Activated naive CD8-positive, alpha-beta T cell treated with anti-CD3 and anti-CD28 coated beads, Interleukin-2, amount 10 ng/mL, durations not matched to agents 7 days and 5 days (primary cell): ENCODE results near the gene SH3RF1. TPM values are rescaled to one million over a fixed set of nuclear protein-coding genes. Genes with fewer than 3 reads are reported as not detected.
"Not testable (repeated sequence)": the region's sequence is repeated elsewhere in the genome, so short reads cannot be mapped to it uniquely, and the experiment has no call there.

Experiments
- ATAC-seq: fragments of 150-1000 bp; cut with Tn5 transposase; one replicate; pipeline ENCODE4 v1.10.0; 2021; ENCODE audit warnings: low read depth, moderate library complexity
- POLR2A ChIA-PET: fragments of 350-600 bp; sonication (Branson Sonifier 250); formaldehyde crosslinking; loops from one replicate; lab custom pipeline; 2021; ENCODE audit warnings: antibody characterized with exemption; lab: Charles Lee
- DNase-seq: peaks from one replicate; pipeline ENCODE4 v3.0.0; 2021
- H3K27ac Mint-ChIP-seq: one replicate; pipeline ENCODE4 v1.8.0; 2022; ENCODE audit warnings: mild to moderate bottlenecking, mixed read lengths
- H3K27me3 Mint-ChIP-seq: one replicate; pipeline ENCODE4 v1.8.0; 2022; ENCODE audit warnings: mild to moderate bottlenecking, moderate library complexity, mixed read lengths
- H3K36me3 Mint-ChIP-seq: one replicate; pipeline ENCODE4 v1.8.0; 2021; ENCODE audit warnings: mild to moderate bottlenecking, mixed read lengths
- H3K4me1 Mint-ChIP-seq: one replicate; pipeline ENCODE4 v1.8.0; 2021; ENCODE audit warnings: mixed read lengths
- H3K4me3 Mint-ChIP-seq: one replicate; pipeline ENCODE4 v1.8.0; 2022; ENCODE audit warnings: mild to moderate bottlenecking, moderate library complexity, mixed read lengths
- H3K9me3 Mint-ChIP-seq: one replicate; pipeline ENCODE4 v1.8.0; 2021; ENCODE audit warnings: mixed read lengths
- total RNA-seq, 2 experiments: library from RNA; stranded (reverse); gene quantifications; one replicate each; pipeline ENCODE4 v1.2.3, GENCODE V29; 2021

Gene SH3RF1
- total RNA-seq, 2 experiments from 2014 or later: 0.14 TPM; not detected in 1

GRCh38 chr4:169184686-169185085 lies 86.1 kb downstream of the SH3RF1 start:
- Mint-ChIP-seq H3K4me3 (no peak overlapping the region), H3K4me1 (no peaks in the 10 kb centered on the region), H3K36me3 (no peaks in the 10 kb centered on the region), H3K27me3 (peaks cover under 1% of the 10 kb centered on the region), H3K9me3 (no peaks in the 10 kb centered on the region), H3K27ac (no peak overlapping the region)
- DNase-seq (no peak), ATAC-seq (no peak)
- POLR2A ChIA-PET: no interaction called here

- POLR2A ChIA-PET: no interaction called here
These were observed 86.5 kb downstream of the SH3RF1 start for GRCh38 chr4:169184236-169184635.

GRCh38 chr4:169183581-169183980 lies 87.2 kb downstream of the SH3RF1 start:
- Mint-ChIP-seq H3K27ac (no peak overlapping the region), H3K9me3 (no peaks in the 10 kb centered on the region), H3K27me3 (no peaks in the 10 kb centered on the region), H3K4me1 (no peaks in the 10 kb centered on the region), H3K4me3 (no peak overlapping the region), H3K36me3 (no peaks in the 10 kb centered on the region)
- DNase-seq: no peak
- no peak for ATAC-seq
- POLR2A ChIA-PET: no interaction called here

More at GRCh38 chr4:169184236-169184635, 86.5 kb downstream of the SH3RF1 start:
- no peak for DNase-seq
- ATAC-seq: no peak
- Mint-ChIP-seq H3K27me3 (no peaks in the 10 kb centered on the region), H3K4me3 (no peak overlapping the region), H3K4me1 (no peaks in the 10 kb centered on the region), H3K36me3 (no peaks in the 10 kb centered on the region), H3K27ac (no peak overlapping the region), H3K9me3 (no peaks in the 10 kb centered on the region)

GRCh38 chr4:169179609-169180521 lies 90.9 kb downstream of the SH3RF1 start:
- no peaks in the 10 kb centered on the region for H3K27me3 Mint-ChIP-seq
- no peaks in the 10 kb centered on the region for H3K9me3 Mint-ChIP-seq
- no peaks in the 10 kb centered on the region for H3K4me1 Mint-ChIP-seq
- DNase-seq: no peak
- no peak overlapping the region for H3K27ac Mint-ChIP-seq
- POLR2A ChIA-PET: no interaction called here
- ATAC-seq: no peak
- no peaks in the 10 kb centered on the region for H3K36me3 Mint-ChIP-seq
- H3K4me3 Mint-ChIP-seq: no peak overlapping the region

GRCh38 chr4:169178092-169178491 lies 92.7 kb downstream of the SH3RF1 start:
- H3K36me3 Mint-ChIP-seq, POLR2A ChIA-PET, H3K4me1 Mint-ChIP-seq, H3K4me3 Mint-ChIP-seq, H3K9me3 Mint-ChIP-seq, H3K27me3 Mint-ChIP-seq, DNase-seq, H3K27ac Mint-ChIP-seq, ATAC-seq: not testable (repeated sequence)

- ATAC-seq (no peak), DNase-seq (no peak)
- H3K27me3 Mint-ChIP-seq: peaks cover 4% of the 10 kb centered on the region
- H3K36me3 Mint-ChIP-seq: no peaks in the 10 kb centered on the region
- no peaks in the 10 kb centered on the region for H3K4me1 Mint-ChIP-seq
- H3K9me3 Mint-ChIP-seq: no peaks in the 10 kb centered on the region
- H3K27ac Mint-ChIP-seq: no peak overlapping the region
- no peak overlapping the region for H3K4me3 Mint-ChIP-seq
- POLR2A ChIA-PET: no interaction called here
These were observed 95.3 kb downstream of the SH3RF1 start for GRCh38 chr4:169175476-169175875.

- POLR2A ChIA-PET: no interaction called here
- Mint-ChIP-seq H3K27me3 (peaks cover 4% of the 10 kb centered on the region), H3K9me3 (no peaks in the 10 kb centered on the region), H3K4me1 (no peaks in the 10 kb centered on the region), H3K4me3 (no peak overlapping the region), H3K36me3 (no peaks in the 10 kb centered on the region), H3K27ac (no peak overlapping the region)
- ATAC-seq: no peak
- DNase-seq: no peak
These were observed 95.7 kb downstream of the SH3RF1 start for GRCh38 chr4:169175035-169175434.

- no peaks in the 10 kb centered on the region for H3K36me3 Mint-ChIP-seq
- no peaks in the 10 kb centered on the region for H3K4me1 Mint-ChIP-seq
- no peaks in the 10 kb centered on the region for H3K9me3 Mint-ChIP-seq
- H3K27ac Mint-ChIP-seq: no peak overlapping the region
- H3K4me3 Mint-ChIP-seq: no peak overlapping the region
- DNase-seq: no peak
- H3K27me3 Mint-ChIP-seq: peaks cover 4% of the 10 kb centered on the region
- POLR2A ChIA-PET: no interaction called here
- no peak for ATAC-seq
These were observed 96.5 kb downstream of the SH3RF1 start for GRCh38 chr4:169174247-169174646.

- Mint-ChIP-seq H3K27me3 (peaks cover 15% of the 10 kb centered on the region), H3K4me3 (no peak overlapping the region), H3K9me3 (no peaks in the 10 kb centered on the region), H3K4me1 (peaks cover 2% of the 10 kb centered on the region), H3K36me3 (no peaks in the 10 kb centered on the region), H3K27ac (no peak overlapping the region)
- ATAC-seq: no peak
- DNase-seq: no peak
- POLR2A ChIA-PET: no interaction called here
These were observed 102.5 kb downstream of the SH3RF1 start for GRCh38 chr4:169167957-169168858.

GRCh38 chr4:169164669-169165415 lies 105.9 kb downstream of the SH3RF1 start:
- Mint-ChIP-seq H3K27ac (no peak overlapping the region), H3K4me1 (peaks cover 2% of the 10 kb centered on the region), H3K4me3 (no peak overlapping the region), H3K27me3 (peaks cover 22% of the 10 kb centered on the region), H3K36me3 (no peaks in the 10 kb centered on the region), H3K9me3 (no peaks in the 10 kb centered on the region)
- ATAC-seq (no peak), DNase-seq (no peak)
- POLR2A ChIA-PET: no interaction called here

- DNase-seq: no peak
- POLR2A ChIA-PET: no interaction called here
- no peak overlapping the region for H3K4me3 Mint-ChIP-seq
- H3K27ac Mint-ChIP-seq: no peak overlapping the region
- peaks cover 22% of the 10 kb centered on the region for H3K27me3 Mint-ChIP-seq
- H3K4me1 Mint-ChIP-seq: peaks cover 2% of the 10 kb centered on the region
- no peak for ATAC-seq
- H3K36me3 Mint-ChIP-seq: no peaks in the 10 kb centered on the region
- H3K9me3 Mint-ChIP-seq: no peaks in the 10 kb centered on the region
These were observed 106.6 kb downstream of the SH3RF1 start for GRCh38 chr4:169163947-169164668.

- no peak overlapping the region for H3K27ac Mint-ChIP-seq
- H3K4me3 Mint-ChIP-seq: no peak overlapping the region
- H3K27me3 Mint-ChIP-seq: peaks cover 21% of the 10 kb centered on the region
- POLR2A ChIA-PET: no interaction called here
- ATAC-seq (no peak), DNase-seq (no peak)
- peaks cover 2% of the 10 kb centered on the region for H3K4me1 Mint-ChIP-seq
- H3K36me3 Mint-ChIP-seq: no peaks in the 10 kb centered on the region
- H3K9me3 Mint-ChIP-seq: no peaks in the 10 kb centered on the region
These were observed 107.3 kb downstream of the SH3RF1 start for GRCh38 chr4:169163495-169163894.
